SK-N-SH (cell line): ENCODE measurements around the gene LIMK1. TPM values are rescaled to one million over a fixed set of nuclear protein-coding genes. Genes with fewer than 3 reads are reported as not detected.

Experiments used
- CTCF ChIA-PET: fragments of 300-600, 350-600 bp; formaldehyde crosslinking; extraction: SDS; loops from one replicate; lab custom pipeline; 2021; lab: Yijun Ruan, JAX
- POLR2A ChIA-PET: fragments of 350-600 bp; sonication (Branson Sonifier 250); formaldehyde crosslinking; extraction: SDS; loops from one replicate; lab custom pipeline; 2020; ENCODE audit warnings: antibody characterized with exemption, inconsistent platforms; lab: Yijun Ruan, JAX
- DNase-seq: peaks from one replicate; pipeline ENCODE4 v3.0.0; 2012
- H2AFZ ChIP-seq: fragments of 200-600 bp; sonication (generic); 2 replicates; pipeline ENCODE4 v1.8.1; 2016; ENCODE audit warnings: antibody characterized with exemption, mild to moderate bottlenecking, low read depth
- H3F3A ChIP-seq: fragments of 200-600 bp; sonication (generic); replicated peaks from 2 replicates; pipeline ENCODE3; 2016; ENCODE audit warnings: antibody characterized with exemption, mild to moderate bottlenecking; ENCODE audit not compliant: insufficient read depth
- H3K27ac ChIP-seq, 2 experiments: fragments of 200-500 bp in 1 of 2; fragments of 200-600 bp in 1 of 2; sonication (Bioruptor generic) in 1 of 2; sonication (generic), shearing (Covaris generic) in 1 of 2; 2 replicates each; pipeline versions ENCODE4 v1.5.1 to v1.6.1; 2014 to 2016; ENCODE audit warnings: low read depth in 2 of 2, inconsistent platforms in 1 of 2, low read length in 1 of 2, mild to moderate bottlenecking in 1 of 2, mixed read lengths in 1 of 2
- H3K27me3 ChIP-seq: fragments of 200-600 bp; sonication (generic), shearing (Covaris generic); 2 replicates; pipeline ENCODE4 v1.6.1; 2016; ENCODE audit warnings: mixed run types; ENCODE audit not compliant: insufficient read depth
- H3K36me3 ChIP-seq, 2 experiments: fragments of 200-500 bp in 1 of 2; fragments of 200-600 bp in 1 of 2; sonication (Bioruptor generic) in 1 of 2; sonication (generic) in 1 of 2; replicated peaks in 1 of 2; 2 replicates each; pipeline versions ENCODE3 to v1.5.1; 2014 to 2016; ENCODE audit warnings: low read length in 1 of 2, mild to moderate bottlenecking in 1 of 2; ENCODE audit not compliant: insufficient read depth in 2 of 2, control insufficient read depth in 1 of 2
- H3K4me1 ChIP-seq, 2 experiments: fragments of 200-500 bp in 1 of 2; fragments of 200-600 bp in 1 of 2; sonication (Bioruptor generic) in 1 of 2; sonication (generic), shearing (Covaris generic) in 1 of 2; 2 replicates each; pipeline versions ENCODE4 v1.5.1 to v1.6.1; 2014 to 2016; ENCODE audit warnings: low read depth in 1 of 2, low read length in 1 of 2, mixed run types in 1 of 2; ENCODE audit not compliant: insufficient read depth in 2 of 2, control insufficient read depth in 1 of 2
- H3K4me2 ChIP-seq: fragments of 200-600 bp; sonication (generic), shearing (Covaris generic); 2 replicates; pipeline ENCODE4 v1.6.1; 2017; ENCODE audit warnings: mixed run types
- H3K4me3 ChIP-seq, 2 experiments: fragments of 200-500 bp in 1 of 2; fragments of 200-600 bp in 1 of 2; sonication (Bioruptor generic) in 1 of 2; sonication (generic), shearing (Covaris generic) in 1 of 2; 2 replicates each; pipeline versions ENCODE4 v1.5.1 to v1.8.1; 2014 to 2016; ENCODE audit warnings: low read depth in 2 of 2, inconsistent platforms in 1 of 2, low read length in 1 of 2, mild to moderate bottlenecking in 1 of 2, mixed read lengths in 1 of 2, moderate library complexity in 1 of 2
- H3K79me2 ChIP-seq: fragments of 200-600 bp; sonication (generic); 2 replicates; pipeline ENCODE4 v1.8.1; 2017; ENCODE audit warnings: mild to moderate bottlenecking; ENCODE audit not compliant: insufficient read depth
- H3K9ac ChIP-seq: fragments of 200-600 bp; sonication (generic); 2 replicates; pipeline ENCODE4 v1.6.1; 2017; ENCODE audit warnings: mixed run types
- H3K9me2 ChIP-seq: fragments of 200-600 bp; sonication (generic); 2 replicates; pipeline ENCODE4 v1.6.1; 2017; ENCODE audit warnings: mixed run types
- H3K9me3 ChIP-seq: fragments of 200-600 bp; sonication (generic); 2 replicates; pipeline ENCODE4 v1.6.1; 2017; ENCODE audit warnings: mixed run types, mild to moderate bottlenecking, moderate library complexity
- H4K20me1 ChIP-seq: fragments of 200-600 bp; sonication (generic); 2 replicates; pipeline ENCODE4 v1.6.1; 2017; ENCODE audit warnings: mild to moderate bottlenecking, mixed run types; ENCODE audit not compliant: insufficient read depth
- CHD2 ChIP-seq: fragments of 150-350 bp; IDR thresholded peaks from 2 replicates; pipeline ENCODE4 v1.6.1; 2018; ENCODE audit warnings: low read length; ENCODE audit not compliant: partially characterized antibody
- ELF1 ChIP-seq: IDR thresholded peaks from 2 replicates; pipeline ENCODE4 v1.4.0; 2012
- EP300 ChIP-seq, 2 experiments: IDR thresholded peaks; 2 replicates each; pipeline versions ENCODE4 v1.4.0 to v1.6.1; 2012; ENCODE audit warnings: borderline replicate concordance in 1 of 2, low read depth in 1 of 2, low read length in 1 of 2
- FOXJ3 ChIP-seq: sonication (generic); formaldehyde crosslinking; IDR thresholded peaks from 2 replicates; pipeline ENCODE4 v1.5.1; 2020; ENCODE audit warnings: mild to moderate bottlenecking, missing genetic modification reagents
- FOXM1 ChIP-seq: IDR thresholded peaks from 2 replicates; pipeline ENCODE4 v1.4.0; 2012; ENCODE audit warnings: low read depth, mild to moderate bottlenecking
- GABPA ChIP-seq: IDR thresholded peaks from 2 replicates; pipeline ENCODE4 v1.4.0; 2012; ENCODE audit warnings: low read depth, mild to moderate bottlenecking
- JUND ChIP-seq: IDR thresholded peaks from 2 replicates; pipeline ENCODE4 v1.4.0; 2012
- MXI1 ChIP-seq: IDR thresholded peaks from 2 replicates; pipeline ENCODE4 v1.6.1; 2012; ENCODE audit warnings: mild to moderate bottlenecking, low read depth, low read length, improper control_type of control experiment
- POLR2AphosphoS5 ChIP-seq: IDR thresholded peaks from 2 replicates; pipeline ENCODE4 v1.6.1; 2012; ENCODE audit warnings: low read depth, low read length
- RAD21 ChIP-seq: IDR thresholded peaks from 2 replicates; pipeline ENCODE4 v1.6.1; 2012; ENCODE audit warnings: mild to moderate bottlenecking, low read length
- RCOR1 ChIP-seq: fragments of 150-350 bp; IDR thresholded peaks from 2 replicates; pipeline ENCODE4 v1.6.1; 2017; ENCODE audit warnings: antibody characterized with exemption, low read length
- RFX5 ChIP-seq: IDR thresholded peaks from 2 replicates; pipeline ENCODE4 v1.6.1; 2012; ENCODE audit warnings: mild to moderate bottlenecking, improper control_type of control experiment, low read length
- SIN3A ChIP-seq: IDR thresholded peaks from 2 replicates; pipeline ENCODE4 v1.6.1; 2012; ENCODE audit warnings: low read depth, mild to moderate bottlenecking, low read length, moderate library complexity, borderline replicate concordance
- TAF1 ChIP-seq: IDR thresholded peaks from 2 replicates; pipeline ENCODE4 v1.6.1; 2012; ENCODE audit warnings: low read depth, mild to moderate bottlenecking, low read length, moderate library complexity, borderline replicate concordance
- TCF12 ChIP-seq: IDR thresholded peaks from 2 replicates; pipeline ENCODE4 v1.4.0; 2012
- YY1 ChIP-seq: IDR thresholded peaks from 2 replicates; pipeline ENCODE4 v1.4.0; 2012; ENCODE audit warnings: low read depth, mild to moderate bottlenecking
- WGBS: methylation state at CpG from one replicate; pipeline ENCODE4 v1.1.6; 2017; ENCODE audit warnings: low lambda C conversion rate; 5-methylcytosine and 5-hydroxymethylcytosine counted together
- polyA plus RNA-seq, 3 experiments: library from polyadenylated mRNA; depleted of rRNA; stranded (reverse); fragments of >200 nt; gene quantifications; 2 replicates each; pipeline ENCODE4 v1.2.3, GENCODE V29; 2012
- TF ChIP-seq, protein P1 (sequence below): IDR thresholded peaks from 2 replicates; pipeline ENCODE4 v1.4.0; 2012; ENCODE audit warnings: low read depth
- TF ChIP-seq, protein P2 (sequence below): IDR thresholded peaks from 2 replicates; pipeline ENCODE4 v1.4.0; 2012; ENCODE audit warnings: low read depth, borderline replicate concordance
- TF ChIP-seq, protein P3 (sequence below): IDR thresholded peaks from 2 replicates; pipeline ENCODE4 v1.6.1; 2012; ENCODE audit warnings: mild to moderate bottlenecking, low read depth, low read length, moderate library complexity

Gene LIMK1
- polyA plus RNA-seq, 1 of the 3 experiments (the other 2 are of a cell fraction) = 86.6 TPM

GRCh38 chr7:74059037-74059436, 24.6 kb upstream of the LIMK1 start:
- no peaks in the 10 kb centered on the region for H4K20me1 ChIP-seq
- H3K4me1 ChIP-seq = no peaks in the 10 kb centered on the region
- ChIA-PET CTCF (interaction anchor here (0.8 to 3.2 kb wide), 10 partner anchors 9 to 352 kb away, joined by 3 to 12 read pairs (median 5); no protein-coding TSS in a partner anchor), POLR2A (no interaction called here)
- no peaks in the 10 kb centered on the region for H3K9me2 ChIP-seq
- H3K9ac ChIP-seq = no peak overlapping the region
- H3K4me3 ChIP-seq = no peak overlapping the region
- H2AFZ ChIP-seq = no peak overlapping the region
- H3F3A ChIP-seq = no peaks in the 10 kb centered on the region
- H3K79me2 ChIP-seq = no peaks in the 10 kb centered on the region
- no peak overlapping the region for H3K4me2 ChIP-seq
- no peaks in the 10 kb centered on the region for H3K36me3 ChIP-seq
- TF ChIP-seq, protein P1, sequence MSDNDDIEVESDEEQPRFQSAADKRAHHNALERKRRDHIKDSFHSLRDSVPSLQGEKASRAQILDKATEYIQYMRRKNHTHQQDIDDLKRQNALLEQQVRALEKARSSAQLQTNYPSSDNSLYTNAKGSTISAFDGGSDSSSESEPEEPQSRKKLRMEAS = no peak
- TF ChIP-seq RAD21 (no peak), FOXJ3 (CRISPR knock-in tag) (no peak), RFX5 (no peak), TCF12 (no peak), GABPA (no peak), TAF1 (no peak), YY1 (no peak), RCOR1 (no peak), FOXM1 (no peak), SIN3A (no peak), JUND (no peak), POLR2AphosphoS5 (no peak), EP300 (IDR thresholded peaks at IDR 0.05; ENCODE audit: borderline replicate concordance in 1 of 2, low read depth in 1 of 2, low read length in 1 of 2) (no peak), CHD2 (no peak), ELF1 (no peak), MXI1 (no peak)
- TF ChIP-seq, protein P2, sequence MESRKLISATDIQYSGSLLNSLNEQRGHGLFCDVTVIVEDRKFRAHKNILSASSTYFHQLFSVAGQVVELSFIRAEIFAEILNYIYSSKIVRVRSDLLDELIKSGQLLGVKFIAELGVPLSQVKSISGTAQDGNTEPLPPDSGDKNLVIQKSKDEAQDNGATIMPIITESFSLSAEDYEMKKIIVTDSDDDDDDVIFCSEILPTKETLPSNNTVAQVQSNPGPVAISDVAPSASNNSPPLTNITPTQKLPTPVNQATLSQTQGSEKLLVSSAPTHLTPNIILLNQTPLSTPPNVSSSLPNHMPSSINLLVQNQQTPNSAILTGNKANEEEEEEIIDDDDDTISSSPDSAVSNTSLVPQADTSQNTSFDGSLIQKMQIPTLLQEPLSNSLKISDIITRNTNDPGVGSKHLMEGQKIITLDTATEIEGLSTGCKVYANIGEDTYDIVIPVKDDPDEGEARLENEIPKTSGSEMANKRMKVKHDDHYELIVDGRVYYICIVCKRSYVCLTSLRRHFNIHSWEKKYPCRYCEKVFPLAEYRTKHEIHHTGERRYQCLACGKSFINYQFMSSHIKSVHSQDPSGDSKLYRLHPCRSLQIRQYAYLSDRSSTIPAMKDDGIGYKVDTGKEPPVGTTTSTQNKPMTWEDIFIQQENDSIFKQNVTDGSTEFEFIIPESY = no peak
- TF ChIP-seq, protein P3, sequence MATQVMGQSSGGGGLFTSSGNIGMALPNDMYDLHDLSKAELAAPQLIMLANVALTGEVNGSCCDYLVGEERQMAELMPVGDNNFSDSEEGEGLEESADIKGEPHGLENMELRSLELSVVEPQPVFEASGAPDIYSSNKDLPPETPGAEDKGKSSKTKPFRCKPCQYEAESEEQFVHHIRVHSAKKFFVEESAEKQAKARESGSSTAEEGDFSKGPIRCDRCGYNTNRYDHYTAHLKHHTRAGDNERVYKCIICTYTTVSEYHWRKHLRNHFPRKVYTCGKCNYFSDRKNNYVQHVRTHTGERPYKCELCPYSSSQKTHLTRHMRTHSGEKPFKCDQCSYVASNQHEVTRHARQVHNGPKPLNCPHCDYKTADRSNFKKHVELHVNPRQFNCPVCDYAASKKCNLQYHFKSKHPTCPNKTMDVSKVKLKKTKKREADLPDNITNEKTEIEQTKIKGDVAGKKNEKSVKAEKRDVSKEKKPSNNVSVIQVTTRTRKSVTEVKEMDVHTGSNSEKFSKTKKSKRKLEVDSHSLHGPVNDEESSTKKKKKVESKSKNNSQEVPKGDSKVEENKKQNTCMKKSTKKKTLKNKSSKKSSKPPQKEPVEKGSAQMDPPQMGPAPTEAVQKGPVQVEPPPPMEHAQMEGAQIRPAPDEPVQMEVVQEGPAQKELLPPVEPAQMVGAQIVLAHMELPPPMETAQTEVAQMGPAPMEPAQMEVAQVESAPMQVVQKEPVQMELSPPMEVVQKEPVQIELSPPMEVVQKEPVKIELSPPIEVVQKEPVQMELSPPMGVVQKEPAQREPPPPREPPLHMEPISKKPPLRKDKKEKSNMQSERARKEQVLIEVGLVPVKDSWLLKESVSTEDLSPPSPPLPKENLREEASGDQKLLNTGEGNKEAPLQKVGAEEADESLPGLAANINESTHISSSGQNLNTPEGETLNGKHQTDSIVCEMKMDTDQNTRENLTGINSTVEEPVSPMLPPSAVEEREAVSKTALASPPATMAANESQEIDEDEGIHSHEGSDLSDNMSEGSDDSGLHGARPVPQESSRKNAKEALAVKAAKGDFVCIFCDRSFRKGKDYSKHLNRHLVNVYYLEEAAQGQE = no peak
- no peaks in the 10 kb centered on the region for H3K9me3 ChIP-seq
- H3K27me3 ChIP-seq = no peaks in the 10 kb centered on the region
- H3K27ac ChIP-seq = no peak overlapping the region
- WGBS = 66% methylated on average over 2 of the region's 2 CpGs
- no peak for DNase-seq
